ENCODE results near the gene ATP11C. TPM values are rescaled to one million over a fixed set of nuclear protein-coding genes. Genes with fewer than 3 reads are reported as not detected.
"Not testable (repeated sequence)": the region's sequence is repeated elsewhere in the genome, so short reads cannot be mapped to it uniquely, and the experiment has no call there.

Gene ATP11C
- total RNA-seq, 1 donor from 2014 or later: 20.0 TPM

GRCh38 chrX:139734996-139735395 lies 197.9 kb downstream of the ATP11C start:
- DNase-seq (ENCODE audit: low spot score): no peak

GRCh38 chrX:139725720-139726119 lies 207.1 kb downstream of the ATP11C start:
- no peak for DNase-seq (ENCODE audit: low spot score)

- DNase-seq (ENCODE audit: low spot score): no peak
Measured at GRCh38 chrX:139724626-139725025, 208.2 kb downstream of the ATP11C start.

GRCh38 chrX:139720979-139721378 lies 211.9 kb downstream of the ATP11C start:
- DNase-seq (ENCODE audit: low spot score): no peak

GRCh38 chrX:139720136-139720535 lies 212.7 kb downstream of the ATP11C start:
- no peak for DNase-seq (ENCODE audit: low spot score)

- DNase-seq (ENCODE audit: low spot score): no peak
Measured at GRCh38 chrX:139708067-139708466, 224.8 kb downstream of the ATP11C start, which contains the start of gene MCF2. Gene MCF2, minus strand, starts transcription at chrX:139708167. Its CDS starts 56,423 bp downstream, at chrX:139651744.

GRCh38 chrX:139702658-139703057 lies 230.2 kb downstream of the ATP11C start:
- DNase-seq (ENCODE audit: low spot score): no peak

GRCh38 chrX:139692908-139693307 lies 239.9 kb downstream of the ATP11C start:
- no peak for DNase-seq (ENCODE audit: low spot score)

- no peak for DNase-seq (ENCODE audit: low spot score)
Measured at GRCh38 chrX:139692506-139692849, 240.4 kb downstream of the ATP11C start.

GRCh38 chrX:139691843-139692505 lies 240.9 kb downstream of the ATP11C start:
- DNase-seq (ENCODE audit: low spot score): no peak

GRCh38 chrX:139691493-139691842 lies 241.4 kb downstream of the ATP11C start:
- no peak for DNase-seq (ENCODE audit: low spot score)

- DNase-seq (ENCODE audit: low spot score): not testable (repeated sequence)
Measured at GRCh38 chrX:139685175-139685574, 247.7 kb downstream of the ATP11C start.

GRCh38 chrX:139680356-139680755 lies 252.5 kb downstream of the ATP11C start:
- no peak for DNase-seq (ENCODE audit: low spot score)

Small RNA genes within 50 kb of the gene (microRNA-seq; reads per million reads assigned to microRNA genes)
- 81.4 reads per million, percentile 43 among the genes with 10 or more reads in this experiment for gene MIR505 (ENCODE audit: borderline number of aligned reads)

Other genes with a start within 250 kb of the ATP11C start
- gene MCF2, start 224.9 kb downstream of the ATP11C start, total RNA-seq: not detected
- gene CXorf66, start 32.5 kb upstream of the ATP11C start, total RNA-seq: not detected